Peyer's patch (tissue), 4 donors: ENCODE measurements around the gene NR5A1.

Source experiments
- POLR2A ChIP-seq, 2 donors: fragments of 450-650 bp; IDR thresholded peaks; one replicate each; pipeline ENCODE4 v1.5.1; 2017; ENCODE audit warnings: antibody characterized with exemption in 2 of 2, mild to moderate bottlenecking in 2 of 2, moderate library complexity in 2 of 2
- TF ChIP-seq, protein P1 (sequence below), 6 experiments: fragments of 450-650 bp in 4 of 6; fragments of 200-600 bp in 2 of 6; sonication (generic) in 1 of 6; IDR thresholded peaks; one replicate each; pipeline ENCODE4 v1.5.1; 2017 to 2019; ENCODE audit warnings: antibody characterized with exemption in 6 of 6, mild to moderate bottlenecking in 3 of 6, moderate library complexity in 1 of 6

GRCh38 chr9:124553738-124554137 lies 46.5 kb upstream of the NR5A1 start:
- TF ChIP-seq, protein P1, sequence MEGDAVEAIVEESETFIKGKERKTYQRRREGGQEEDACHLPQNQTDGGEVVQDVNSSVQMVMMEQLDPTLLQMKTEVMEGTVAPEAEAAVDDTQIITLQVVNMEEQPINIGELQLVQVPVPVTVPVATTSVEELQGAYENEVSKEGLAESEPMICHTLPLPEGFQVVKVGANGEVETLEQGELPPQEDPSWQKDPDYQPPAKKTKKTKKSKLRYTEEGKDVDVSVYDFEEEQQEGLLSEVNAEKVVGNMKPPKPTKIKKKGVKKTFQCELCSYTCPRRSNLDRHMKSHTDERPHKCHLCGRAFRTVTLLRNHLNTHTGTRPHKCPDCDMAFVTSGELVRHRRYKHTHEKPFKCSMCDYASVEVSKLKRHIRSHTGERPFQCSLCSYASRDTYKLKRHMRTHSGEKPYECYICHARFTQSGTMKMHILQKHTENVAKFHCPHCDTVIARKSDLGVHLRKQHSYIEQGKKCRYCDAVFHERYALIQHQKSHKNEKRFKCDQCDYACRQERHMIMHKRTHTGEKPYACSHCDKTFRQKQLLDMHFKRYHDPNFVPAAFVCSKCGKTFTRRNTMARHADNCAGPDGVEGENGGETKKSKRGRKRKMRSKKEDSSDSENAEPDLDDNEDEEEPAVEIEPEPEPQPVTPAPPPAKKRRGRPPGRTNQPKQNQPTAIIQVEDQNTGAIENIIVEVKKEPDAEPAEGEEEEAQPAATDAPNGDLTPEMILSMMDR (IDR thresholded peaks at IDR 0.05), result no peak
- TF ChIP-seq POLR2A (IDR thresholded peaks at IDR 0.05), result no peak
